ENCODE data around the gene PTPRM.

DNA sequence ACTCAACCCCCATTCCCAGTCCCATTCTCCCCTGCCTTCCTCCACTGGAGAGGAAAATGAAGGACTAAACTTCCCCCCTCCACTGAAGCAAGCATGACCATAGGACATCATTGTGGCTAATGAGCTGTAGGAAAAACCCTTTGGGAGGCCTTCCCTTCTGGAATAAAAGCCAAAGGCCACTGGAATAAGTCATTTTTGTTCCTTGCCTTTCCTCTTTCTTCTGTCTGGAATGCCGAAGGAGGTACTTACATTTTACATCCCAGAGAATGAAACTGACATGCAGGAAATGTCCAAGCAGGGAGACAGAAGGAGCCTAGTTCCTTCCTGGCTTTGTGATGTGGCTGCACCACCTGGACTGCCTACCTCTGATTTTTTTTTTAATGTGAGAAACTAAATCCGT is 9.1 kb upstream of the PTPRM start:
- no peak for TF ChIP-seq RAD21 (conservative IDR thresholded peaks at IDR 0.05)
- no peak for TF ChIP-seq CTCF (IDR thresholded peaks at IDR 0.05; ENCODE audit: poor library complexity, severe bottlenecking)
- TF ChIP-seq SMC3 (conservative IDR thresholded peaks at IDR 0.05; ENCODE audit: poor library complexity) = no peak
